Activated CD4-positive, alpha-beta T cell treated with anti-CD3 and anti-CD28 coated beads, Interleukin-2, amount 10 ng/mL, durations not matched to agents 24 days and 14 days (primary cell): Measurements from ENCODE around the gene TTC32. TPM values are rescaled to one million over a fixed set of nuclear protein-coding genes. Genes with fewer than 3 reads are reported as not detected.
A peak's percentile ranks its signal among the peaks of the same experiment; 100 is the strongest.
"Not testable (repeated sequence)": the region's sequence is repeated elsewhere in the genome, so short reads cannot be mapped to it uniquely, and the experiment has no call there.

Source experiments
- DNase-seq: peaks from one replicate; pipeline ENCODE4 v3.0.0; 2022
- H3K27ac Mint-ChIP-seq: one replicate; pipeline ENCODE4 v1.8.0; 2022; ENCODE audit warnings: mild to moderate bottlenecking, mixed read lengths
- H3K27me3 Mint-ChIP-seq: one replicate; pipeline ENCODE4 v1.8.0; 2022; ENCODE audit warnings: mixed read lengths
- H3K36me3 Mint-ChIP-seq: one replicate; pipeline ENCODE4 v1.8.0; 2022; ENCODE audit warnings: low read depth, mild to moderate bottlenecking, mixed read lengths
- H3K4me1 Mint-ChIP-seq: one replicate; pipeline ENCODE4 v1.8.0; 2021; ENCODE audit warnings: mixed read lengths
- H3K4me3 Mint-ChIP-seq: one replicate; pipeline ENCODE4 v1.8.0; 2022; ENCODE audit warnings: mild to moderate bottlenecking, moderate library complexity, mixed read lengths
- H3K9me3 Mint-ChIP-seq: one replicate; pipeline ENCODE4 v1.8.0; 2021; ENCODE audit warnings: mixed read lengths
- intact Hi-C: fragments of 100-400 bp; cut with micrococcal nuclease; formaldehyde crosslinking; loops from one replicate; pipeline ENCODE4 v1.15.1; 2023
- total RNA-seq: library from RNA; stranded (reverse); gene quantifications from 2 replicates; pipeline ENCODE4 v1.2.3, GENCODE V29; 2022

The TTC32 gene
- total RNA-seq, 1 donor from 2014 or later: 10.5 TPM

DNA sequence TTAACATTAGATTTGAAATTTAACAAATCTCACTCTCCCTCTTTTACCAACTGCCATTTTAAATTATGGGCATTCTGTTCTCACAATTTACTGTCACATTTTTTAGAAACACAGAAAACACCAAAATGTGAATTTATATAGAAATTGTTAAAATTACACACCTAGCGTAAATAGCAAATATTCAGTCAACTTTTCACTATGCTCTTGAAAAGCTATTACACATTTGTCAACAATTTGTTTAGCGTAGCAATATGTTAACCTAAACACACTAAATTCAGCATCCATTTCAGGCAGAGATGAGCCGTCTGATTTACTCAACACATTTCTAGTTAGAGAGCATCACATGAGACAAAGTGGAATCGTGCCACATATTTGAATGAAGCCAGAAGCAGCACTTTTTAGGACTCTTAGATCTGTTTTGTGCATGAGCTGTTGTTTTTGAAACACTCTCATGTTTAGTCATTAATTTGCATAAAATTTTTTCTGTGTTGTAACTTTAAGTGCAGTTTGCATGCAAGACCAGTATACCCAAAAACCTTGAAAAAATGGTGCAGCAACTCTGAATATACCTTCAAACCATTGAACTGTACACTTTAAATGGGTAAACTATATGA, 8.2 kb downstream of the TTC32 start:
- Mint-ChIP-seq H3K36me3 (peaks cover 24% of the 10 kb centered on the region), H3K4me1 (peaks cover 42% of the 10 kb centered on the region), H3K9me3 (no peaks in the 10 kb centered on the region), H3K27ac (peak overlapping the region; percentile 25), H3K4me3 (peak overlapping the region; percentile 19), H3K27me3 (no peaks in the 10 kb centered on the region)
- intact Hi-C loops: loop anchor here (1.0 kb wide), 1 partner anchor 8 kb away; the partner anchor contains the start of gene TTC32
- peak; percentile 47 for DNase-seq

DNA sequence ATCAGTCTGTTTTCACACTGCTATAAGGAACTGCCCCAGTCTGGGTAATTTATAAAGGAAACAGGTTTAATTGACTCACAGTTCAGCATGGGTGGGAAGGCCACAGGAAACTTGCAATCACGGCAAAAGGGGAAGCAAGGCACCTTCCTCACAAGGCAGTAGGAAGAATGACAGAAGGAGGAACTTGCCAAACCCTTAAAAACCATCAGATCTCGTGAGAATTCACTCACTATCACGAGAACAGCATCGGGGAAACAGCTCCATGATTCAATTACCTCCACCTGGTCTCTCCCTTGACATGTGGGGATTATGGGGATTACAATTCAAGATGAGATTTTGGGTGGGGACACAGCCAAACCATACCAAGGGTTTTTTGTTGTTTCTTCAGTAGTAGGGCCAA, 9.8 kb downstream of the TTC32 start:
- H3K9me3 Mint-ChIP-seq, intact Hi-C loops, DNase-seq, H3K27me3 Mint-ChIP-seq: not testable (repeated sequence)
- peaks cover 35% of the 10 kb centered on the region for H3K4me1 Mint-ChIP-seq
- H3K4me3 Mint-ChIP-seq: peak overlapping the region; percentile 8
- peaks cover 17% of the 10 kb centered on the region for H3K36me3 Mint-ChIP-seq
- H3K27ac Mint-ChIP-seq: peak overlapping the region; percentile 1

DNA sequence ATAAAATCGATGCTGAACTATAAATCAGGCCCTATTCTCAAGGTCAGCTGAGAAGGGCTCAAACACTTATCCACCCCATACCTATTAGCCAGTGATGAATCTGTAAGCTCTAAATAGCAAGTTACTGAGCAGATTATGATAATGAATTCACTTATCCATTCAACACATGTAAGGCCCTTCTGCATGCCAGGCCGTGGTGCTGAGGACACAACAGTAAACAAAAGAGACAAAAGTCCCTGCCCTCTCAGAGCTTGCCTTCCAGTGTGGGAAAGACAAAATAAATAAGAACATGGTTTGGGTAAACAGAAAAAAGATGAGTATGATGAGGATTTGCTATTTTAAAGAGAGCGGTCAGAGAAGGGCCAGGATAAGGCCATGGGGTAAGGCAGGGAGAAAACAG, 11.7 kb downstream of the TTC32 start:
- peaks cover 11% of the 10 kb centered on the region for H3K36me3 Mint-ChIP-seq
- intact Hi-C loops: no loop called here
- no peak for DNase-seq

DNA sequence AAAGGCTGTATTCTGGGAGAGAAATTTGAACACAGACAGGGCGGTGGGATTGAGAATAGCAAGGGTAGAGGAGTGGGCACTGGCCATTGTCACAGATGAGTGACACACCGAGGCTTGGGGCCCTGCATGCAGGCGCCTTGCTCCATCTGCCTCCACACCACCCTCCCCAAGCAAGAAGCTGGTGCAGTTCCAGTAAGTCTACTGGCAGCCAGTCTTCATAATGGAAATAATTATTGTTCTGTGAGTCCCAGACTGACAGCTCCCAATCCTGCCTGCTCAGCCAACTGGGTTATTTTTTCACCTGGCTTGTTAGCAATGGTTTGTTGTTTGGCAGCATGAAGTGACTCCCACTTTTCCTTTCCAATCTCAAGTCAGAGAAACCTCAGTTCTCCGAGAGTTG, 13.0 kb downstream of the TTC32 start:
- H3K27me3 Mint-ChIP-seq: no peaks in the 10 kb centered on the region

More for the DNA sequence above, 11.7 kb downstream of the TTC32 start:
- Mint-ChIP-seq H3K4me3 (no peak overlapping the region), H3K27ac (no peak overlapping the region), H3K27me3 (no peaks in the 10 kb centered on the region), H3K4me1 (peaks cover 26% of the 10 kb centered on the region), H3K9me3 (no peaks in the 10 kb centered on the region)

DNA sequence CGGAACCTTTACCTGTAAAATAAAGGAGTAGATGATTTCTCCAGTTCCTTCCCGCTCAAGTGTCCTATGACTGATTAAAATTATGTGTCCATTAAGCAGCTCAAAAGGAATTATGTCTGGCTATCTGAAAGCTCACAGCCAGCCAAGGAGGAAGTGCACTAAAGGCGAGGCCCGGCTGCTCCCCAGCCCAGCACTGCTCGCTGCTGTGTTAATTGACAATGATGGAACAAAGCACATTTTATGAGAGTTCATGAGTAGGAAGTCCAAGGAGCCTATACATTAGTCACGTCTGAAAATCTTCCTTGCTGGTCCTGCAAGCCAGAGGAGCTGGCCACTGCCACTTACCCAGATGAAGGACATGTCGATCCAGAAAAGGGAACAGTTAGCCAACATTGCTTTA, 14.3 kb downstream of the TTC32 start:
- Mint-ChIP-seq H3K9me3 (no peaks in the 10 kb centered on the region), H3K4me3 (no peak overlapping the region), H3K27ac (no peak overlapping the region), H3K36me3 (peaks cover 6% of the 10 kb centered on the region), H3K4me1 (peaks cover 11% of the 10 kb centered on the region), H3K27me3 (no peaks in the 10 kb centered on the region)
- no peak for DNase-seq
- intact Hi-C loops: no loop called here

More for the DNA sequence above, 13.0 kb downstream of the TTC32 start:
- intact Hi-C loops: no loop called here
- no peak for DNase-seq
- H3K36me3 Mint-ChIP-seq: peaks cover 11% of the 10 kb centered on the region
- H3K9me3 Mint-ChIP-seq: no peaks in the 10 kb centered on the region
- H3K27ac Mint-ChIP-seq: no peak overlapping the region
- H3K4me3 Mint-ChIP-seq: no peak overlapping the region
- H3K4me1 Mint-ChIP-seq: peaks cover 18% of the 10 kb centered on the region

DNA sequence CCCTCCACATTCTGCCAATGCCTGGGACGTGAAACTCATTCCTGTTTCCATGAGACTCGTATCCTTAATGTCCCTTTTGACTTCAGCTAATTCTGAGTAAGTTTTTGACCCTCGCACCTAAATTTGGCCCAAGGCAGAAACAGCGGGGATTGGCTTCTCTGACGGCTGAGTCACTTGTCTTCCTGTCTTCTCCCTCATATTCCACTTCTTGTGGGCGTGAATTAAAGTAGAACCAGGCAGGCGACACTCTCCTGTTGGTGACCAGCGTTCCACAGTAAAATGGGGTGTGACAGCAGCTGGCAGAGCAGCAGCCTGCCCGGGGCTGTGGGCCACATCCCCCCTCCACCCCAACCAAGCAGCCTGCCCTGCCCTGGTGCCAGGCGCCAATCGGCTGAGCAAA, 15.5 kb downstream of the TTC32 start:
- peaks cover 6% of the 10 kb centered on the region for H3K4me1 Mint-ChIP-seq

DNA sequence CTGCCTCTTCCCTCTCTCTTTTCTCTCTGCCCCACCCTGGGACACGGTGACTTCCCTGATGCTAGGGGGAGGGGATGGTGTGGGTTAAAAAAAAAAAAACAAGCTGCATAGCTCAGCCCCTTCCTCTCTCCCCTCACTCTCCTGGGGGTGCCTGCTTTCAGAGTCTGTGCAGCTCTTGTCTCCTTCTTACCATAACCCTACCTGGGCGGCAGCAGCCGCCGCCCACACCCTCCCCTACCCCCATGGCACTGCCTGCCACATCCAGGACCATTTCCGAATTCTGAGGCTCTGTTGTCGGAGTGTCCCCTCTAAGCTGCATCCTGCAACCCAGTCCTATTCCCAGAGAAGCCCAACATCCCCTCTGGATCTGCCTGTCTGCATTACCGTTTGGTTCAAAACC, 16.0 kb downstream of the TTC32 start:
- no peak for DNase-seq
- intact Hi-C loops: no loop called here
- H3K4me1 Mint-ChIP-seq: peaks cover 6% of the 10 kb centered on the region
- no peaks in the 10 kb centered on the region for H3K27me3 Mint-ChIP-seq
- no peaks in the 10 kb centered on the region for H3K36me3 Mint-ChIP-seq
- no peak overlapping the region for H3K4me3 Mint-ChIP-seq
- no peak overlapping the region for H3K27ac Mint-ChIP-seq
- no peaks in the 10 kb centered on the region for H3K9me3 Mint-ChIP-seq

More for the DNA sequence above, 15.5 kb downstream of the TTC32 start:
- Mint-ChIP-seq H3K36me3 (peaks cover under 1% of the 10 kb centered on the region), H3K9me3 (no peaks in the 10 kb centered on the region), H3K4me3 (no peak overlapping the region), H3K27me3 (no peaks in the 10 kb centered on the region), H3K27ac (no peak overlapping the region)
- intact Hi-C loops: no loop called here
- no peak for DNase-seq

DNA sequence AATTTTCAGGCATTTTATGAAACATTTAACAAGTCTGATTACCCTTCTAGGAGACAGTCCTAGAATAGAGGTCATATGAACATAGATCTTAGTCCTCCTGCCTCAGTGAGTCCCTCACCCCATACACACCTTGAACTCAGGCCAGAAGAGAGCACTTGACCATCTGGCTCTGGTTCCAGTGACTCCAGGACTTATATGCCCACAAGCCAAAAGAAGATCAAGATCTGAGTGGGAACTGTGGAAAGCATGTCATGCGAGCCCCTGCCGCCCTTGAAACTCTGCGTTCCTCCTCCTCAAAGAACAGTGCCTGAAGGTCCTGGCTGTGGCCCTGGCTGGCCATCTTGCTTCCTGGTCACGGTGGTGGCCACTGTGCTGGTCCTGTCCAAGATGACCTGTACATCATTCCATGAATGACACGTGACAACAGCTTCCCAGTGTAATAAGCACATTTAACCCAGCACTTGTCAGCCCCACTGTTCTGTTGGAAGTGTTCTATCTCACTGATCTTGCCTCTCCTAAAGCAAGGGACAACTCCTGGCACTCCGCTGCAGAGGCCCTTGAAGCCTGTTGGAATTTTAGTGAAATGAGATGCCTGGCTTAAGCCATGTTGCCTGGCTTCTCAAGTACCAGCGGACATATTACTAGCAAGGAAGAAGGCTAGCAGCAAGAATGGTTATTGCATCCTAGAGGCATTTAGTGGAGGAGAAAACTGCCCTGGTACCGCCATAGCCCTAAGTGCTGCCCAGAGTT, 17.6 kb downstream of the TTC32 start:
- no peaks in the 10 kb centered on the region for H3K27me3 Mint-ChIP-seq
- DNase-seq: no peak
- intact Hi-C loops: no loop called here

DNA sequence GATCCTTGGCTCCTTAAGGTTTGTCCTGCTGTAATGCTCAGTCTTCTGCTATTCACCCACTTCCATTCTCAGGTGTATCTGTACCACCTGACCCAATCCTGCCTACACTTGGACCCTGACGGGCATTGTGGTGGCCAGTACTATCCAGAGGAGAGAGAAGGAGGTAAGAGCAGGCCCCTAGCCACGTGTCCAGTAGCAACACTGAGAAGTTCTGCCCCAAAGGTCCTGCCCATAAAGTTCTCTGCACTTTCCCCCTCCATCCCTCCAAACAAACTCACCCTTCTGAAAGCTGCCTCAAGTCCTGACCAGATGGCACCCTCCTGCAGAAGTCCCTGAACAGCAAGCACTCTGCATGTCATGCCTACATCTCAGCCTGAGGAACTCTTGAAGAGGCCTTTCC, 18.3 kb downstream of the TTC32 start:
- no peaks in the 10 kb centered on the region for H3K9me3 Mint-ChIP-seq
- no peak overlapping the region for H3K4me3 Mint-ChIP-seq
- no peak for DNase-seq
- intact Hi-C loops: no loop called here
- H3K27ac Mint-ChIP-seq: no peak overlapping the region
- no peaks in the 10 kb centered on the region for H3K27me3 Mint-ChIP-seq
- peaks cover under 1% of the 10 kb centered on the region for H3K4me1 Mint-ChIP-seq
- H3K36me3 Mint-ChIP-seq: peaks cover 4% of the 10 kb centered on the region

More for the DNA sequence above, 17.6 kb downstream of the TTC32 start:
- Mint-ChIP-seq H3K36me3 (peaks cover 4% of the 10 kb centered on the region), H3K4me1 (peaks cover 3% of the 10 kb centered on the region), H3K9me3 (no peaks in the 10 kb centered on the region), H3K4me3 (no peak overlapping the region), H3K27ac (no peak overlapping the region)

DNA sequence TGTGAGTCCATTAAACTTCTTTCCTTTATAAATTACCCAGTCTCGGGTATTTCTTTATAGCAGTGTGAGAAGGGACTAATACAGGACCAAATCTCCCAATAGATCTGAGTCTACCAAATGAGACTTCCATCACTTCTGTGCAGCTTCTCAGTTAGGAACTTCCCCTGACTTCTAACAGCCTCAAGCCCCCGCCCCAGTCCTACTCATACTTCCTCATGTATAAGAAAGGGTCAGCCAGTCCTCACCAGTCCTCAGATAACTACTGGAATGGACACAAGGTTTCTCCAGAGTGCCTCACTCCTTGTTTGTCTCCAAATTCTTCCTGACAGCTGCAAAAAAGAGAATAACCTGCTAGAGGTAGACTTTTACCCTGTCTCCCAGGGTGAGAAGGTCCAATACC, 19.5 kb downstream of the TTC32 start:
- Mint-ChIP-seq H3K27me3 (no peaks in the 10 kb centered on the region), H3K9me3 (no peaks in the 10 kb centered on the region), H3K4me3 (no peak overlapping the region), H3K36me3 (peaks cover 4% of the 10 kb centered on the region), H3K4me1 (no peaks in the 10 kb centered on the region), H3K27ac (no peak overlapping the region)
- intact Hi-C loops: no loop called here
- no peak for DNase-seq

DNA sequence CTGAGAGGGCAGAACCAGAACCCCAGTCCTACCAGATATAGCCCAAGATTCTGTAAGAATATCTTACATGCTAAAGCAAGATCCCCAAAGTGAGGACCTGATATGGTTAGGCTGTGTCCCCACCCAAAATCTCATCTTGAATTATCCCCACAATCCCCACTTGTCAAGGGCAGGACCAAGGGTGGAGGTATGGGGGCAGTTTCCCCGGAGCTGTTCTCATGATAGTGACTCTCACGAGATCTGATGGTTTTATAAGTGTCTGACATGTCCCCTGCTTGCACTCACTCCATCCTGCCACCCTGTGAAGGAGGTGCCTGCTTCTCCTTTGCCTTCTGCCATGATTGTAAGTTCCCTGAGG, 19.9 kb downstream of the TTC32 start:
- Mint-ChIP-seq H3K4me3 (no peak overlapping the region), H3K27ac (no peak overlapping the region), H3K36me3 (peaks cover 4% of the 10 kb centered on the region), H3K9me3 (no peaks in the 10 kb centered on the region), H3K27me3 (no peaks in the 10 kb centered on the region), H3K4me1 (no peaks in the 10 kb centered on the region)
- intact Hi-C loops: no loop called here
- DNase-seq: no peak

DNA sequence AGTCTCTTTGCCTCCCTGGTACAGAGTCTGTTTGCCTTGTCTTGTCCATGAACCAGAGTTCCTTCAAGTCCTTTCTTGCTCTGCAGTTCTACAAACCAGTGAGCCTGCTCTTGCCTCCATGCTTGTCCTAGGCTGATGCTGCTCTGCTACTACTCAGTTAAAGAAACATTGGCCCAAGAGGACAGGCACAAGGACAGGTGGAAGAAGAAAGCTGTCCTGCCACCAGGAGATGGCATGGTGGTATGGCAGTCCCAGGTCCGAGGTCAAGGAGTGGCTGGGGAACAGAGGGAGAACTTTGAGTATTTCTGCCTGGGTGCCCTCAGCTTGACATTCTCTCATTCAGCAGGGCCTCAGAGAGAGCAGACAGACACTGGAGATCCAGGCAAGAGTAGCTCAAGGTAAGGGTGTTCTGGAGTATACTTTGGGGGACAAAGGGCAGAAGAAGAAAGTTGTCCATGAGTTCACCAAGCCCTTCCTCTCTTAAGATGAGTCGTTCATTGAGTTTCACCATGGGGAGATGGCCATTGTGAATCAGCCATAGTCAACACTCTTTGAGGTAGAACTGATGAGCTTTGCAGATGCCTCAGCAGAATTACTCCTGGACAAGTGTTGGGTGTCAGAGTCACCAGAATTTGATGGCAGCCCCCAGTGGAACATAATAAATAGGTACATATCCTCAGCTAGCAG, 20.4 kb downstream of the TTC32 start:
- H3K27ac Mint-ChIP-seq: no peak overlapping the region
- no peaks in the 10 kb centered on the region for H3K27me3 Mint-ChIP-seq
- no peak for DNase-seq
- no peaks in the 10 kb centered on the region for H3K9me3 Mint-ChIP-seq
- no peak overlapping the region for H3K4me3 Mint-ChIP-seq
- intact Hi-C loops: no loop called here
- no peaks in the 10 kb centered on the region for H3K4me1 Mint-ChIP-seq
- peaks cover 7% of the 10 kb centered on the region for H3K36me3 Mint-ChIP-seq

DNA sequence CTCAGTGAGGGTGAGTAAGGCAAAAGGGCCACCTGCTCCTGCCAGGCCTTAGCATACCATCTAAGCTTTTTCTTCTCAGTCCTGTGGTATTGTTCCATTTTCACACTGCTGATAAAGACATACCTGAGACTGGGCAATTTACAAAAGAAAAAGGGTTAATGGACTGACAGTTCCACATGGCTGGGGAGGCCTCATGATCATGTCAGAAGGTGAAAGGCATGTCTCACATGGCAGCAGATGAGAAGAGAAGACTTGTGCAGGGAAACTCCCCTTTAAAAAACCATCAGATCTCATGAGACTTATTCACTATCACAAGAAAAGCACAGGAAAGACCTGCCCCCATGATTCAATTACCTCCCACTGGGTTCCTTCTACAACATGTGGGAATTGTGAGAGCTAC, 21.6 kb downstream of the TTC32 start:
- H3K27me3 Mint-ChIP-seq, H3K4me3 Mint-ChIP-seq, H3K36me3 Mint-ChIP-seq, intact Hi-C loops, H3K4me1 Mint-ChIP-seq, H3K9me3 Mint-ChIP-seq, DNase-seq, H3K27ac Mint-ChIP-seq: not testable (repeated sequence)

DNA sequence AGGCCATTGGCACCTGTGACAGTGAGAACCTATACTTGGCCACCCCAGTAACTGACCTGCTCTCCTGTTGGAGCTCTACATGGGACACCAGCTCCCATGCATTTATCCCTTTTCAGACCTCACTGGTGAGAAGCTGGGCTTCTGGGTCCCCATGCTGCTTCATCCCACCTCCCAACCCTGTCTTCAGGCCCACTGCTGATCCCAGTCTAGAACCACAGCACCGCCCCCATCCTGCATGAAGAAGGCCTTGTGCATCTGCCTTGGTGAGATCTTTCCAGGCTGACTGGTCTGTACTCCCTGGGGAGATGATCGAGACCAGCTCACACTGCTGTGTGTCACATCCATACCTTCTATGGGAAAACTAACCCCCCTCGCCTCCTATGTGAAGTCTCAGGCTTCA, 22.7 kb downstream of the TTC32 start:
- intact Hi-C loops: no loop called here
- no peak for DNase-seq
- Mint-ChIP-seq H3K9me3 (no peaks in the 10 kb centered on the region), H3K4me1 (no peaks in the 10 kb centered on the region), H3K27ac (no peak overlapping the region), H3K36me3 (peaks cover 11% of the 10 kb centered on the region), H3K27me3 (no peaks in the 10 kb centered on the region), H3K4me3 (no peak overlapping the region)
